ENCODE data around the gene TOR2A. TPM values are rescaled to one million over a fixed set of nuclear protein-coding genes. Genes with fewer than 3 reads are reported as not detected.
A peak's percentile ranks its signal among the peaks of the same experiment; 100 is the strongest.
"Not testable (repeated sequence)": the region's sequence is repeated elsewhere in the genome, so short reads cannot be mapped to it uniquely, and the experiment has no call there.

The TOR2A gene
- total RNA-seq, result 10 to 100 TPM; 27.0 to 29.1 TPM

DNA sequence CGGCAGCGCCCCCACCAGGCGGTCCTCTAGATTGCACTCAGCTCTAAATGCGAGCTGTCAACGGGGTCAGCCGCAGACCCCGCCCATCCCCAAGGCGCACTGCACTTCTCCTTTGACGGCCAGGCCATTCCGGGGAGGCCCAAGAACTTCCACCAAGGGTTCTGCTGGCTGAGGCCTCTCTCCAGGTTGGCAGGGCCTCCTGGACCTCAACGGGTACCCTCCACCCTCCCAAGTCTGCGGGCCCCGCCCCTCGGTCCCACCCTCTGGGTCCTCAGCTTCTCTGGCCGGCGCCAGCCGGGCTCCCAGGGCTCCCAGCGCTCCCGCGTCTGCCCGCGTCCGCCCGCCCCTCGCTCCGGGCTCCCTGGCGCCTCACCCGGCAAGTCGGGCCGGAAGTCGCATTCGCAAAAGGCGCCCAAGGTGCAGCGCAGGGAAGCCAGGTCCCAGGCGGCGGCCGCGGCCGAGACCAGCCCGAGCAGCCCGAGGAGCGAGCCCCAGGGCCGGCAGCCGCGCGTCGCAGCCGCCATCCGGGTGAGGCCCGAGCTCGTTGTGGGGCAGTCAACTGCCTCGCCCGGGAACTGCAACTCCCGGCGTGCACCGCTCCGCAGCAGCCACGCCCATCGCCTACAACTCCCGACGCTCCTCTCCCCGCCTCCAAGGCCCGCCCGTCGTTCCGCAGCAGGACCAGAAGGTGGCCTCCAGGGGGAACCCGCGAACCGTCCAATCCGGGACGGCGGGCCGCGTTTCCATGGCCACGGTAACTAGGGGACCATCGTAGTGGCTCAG, at the start of gene TOR2A:
Gene TOR2A, minus strand, starts transcription at position 548 of the 783 bp plus-strand sequence. Its CDS starts 24 bp downstream, at position 524.
- Mint-ChIP-seq H3K27ac (peak within 1 kb of the TSS; percentile 86), H3K27me3 (ENCODE audit: low read depth) (no peaks in the 10 kb centered on the region), H3K4me1 (ENCODE audit: low read depth) (peaks cover 25% of the 10 kb centered on the region), H3K36me3 (ENCODE audit: low read depth) (peaks cover 18% of the 10 kb centered on the region), H3K9me3 (ENCODE audit: insufficient read depth) (no peaks in the 10 kb centered on the region), H3K4me3 (peak within 1 kb of the TSS; percentile 73)
- DNase-seq (peak; percentile 99), ATAC-seq (peak; percentile 93)
- POLR2A ChIA-PET, result interaction anchor here (0.5 to 2.2 kb wide), 21 partner anchors 10 to 284 kb away, joined by 3 to 12 read pairs (median 4); partner anchors contain the start of genes CDK9, CFAP157, LRSAM1 and PTRH1
- CTCF ChIA-PET, result interaction anchor here (0.6 to 3.4 kb wide), 88 partner anchors 10 to 520 kb away, joined by 3 to 59 read pairs (median 5); partner anchors contain the start of genes CDK9, FPGS, LRSAM1 and NAIF1

DNA sequence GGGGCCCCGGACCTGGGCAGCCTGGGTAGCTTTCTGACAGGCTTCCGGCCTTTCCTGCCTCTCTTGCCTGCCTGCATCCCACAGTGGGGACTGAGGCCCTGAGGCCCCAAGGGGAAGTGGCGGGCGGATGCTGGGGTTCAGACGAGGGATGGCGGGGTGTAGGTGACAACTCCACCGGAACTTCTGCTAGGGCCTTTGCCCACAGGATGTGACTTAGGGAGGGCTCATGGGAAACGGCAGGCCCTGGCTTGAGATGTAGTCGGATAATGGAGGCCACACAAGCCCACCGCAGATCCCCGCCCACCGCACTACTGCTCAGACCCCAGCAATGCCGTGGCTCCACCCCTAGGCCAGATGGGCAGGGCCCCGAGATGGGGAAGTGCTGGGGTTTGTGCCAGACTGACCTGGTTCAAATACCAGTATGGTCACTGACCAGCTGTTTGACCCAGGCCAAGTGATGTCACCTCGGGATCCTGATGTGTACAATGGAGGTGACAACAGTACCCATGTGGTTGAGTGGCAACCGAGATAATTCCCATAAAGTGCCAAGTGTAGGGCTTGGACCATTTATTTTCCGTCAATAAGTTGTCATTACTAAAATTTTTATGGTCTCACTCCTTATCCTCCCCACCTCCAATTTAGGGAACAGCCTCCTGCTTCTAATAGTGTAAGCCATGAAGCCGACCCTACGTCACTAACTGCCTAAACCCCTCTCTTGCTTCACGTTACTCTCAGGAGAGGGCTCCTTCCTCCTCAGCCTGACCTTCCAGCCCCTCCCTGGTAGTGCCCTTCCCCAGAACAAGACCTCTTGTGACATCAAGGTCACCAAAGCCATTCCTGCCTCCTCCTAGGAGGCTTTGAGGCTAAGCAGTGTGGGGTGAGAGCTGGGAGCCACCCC, 48.3 kb upstream of the TOR2A start:
- no peaks in the 10 kb centered on the region for H3K27me3 Mint-ChIP-seq (ENCODE audit: low read depth)
- H3K36me3 Mint-ChIP-seq (ENCODE audit: low read depth), result peaks cover 31% of the 10 kb centered on the region
- no peaks in the 10 kb centered on the region for H3K9me3 Mint-ChIP-seq (ENCODE audit: insufficient read depth)
- ChIA-PET POLR2A (interaction anchor here (0.8 to 2.8 kb wide), 7 partner anchors 13 to 122 kb away, joined by 3 to 27 read pairs (median 5); partner anchors contain the start of gene TOR2A), CTCF (interaction anchor here (0.8 to 6.4 kb wide), 13 partner anchors 7 to 141 kb away, joined by 3 to 102 read pairs (median 7); partner anchors contain the start of genes PTRH1, TOR2A and TTC16)
- H3K4me1 Mint-ChIP-seq (ENCODE audit: low read depth), result peaks cover 76% of the 10 kb centered on the region
- peak overlapping the region; percentile 95 for H3K27ac Mint-ChIP-seq
- ATAC-seq, result peak; percentile 44
- DNase-seq, result peak; percentile 93
- peak overlapping the region; percentile 77 for H3K4me3 Mint-ChIP-seq

DNA sequence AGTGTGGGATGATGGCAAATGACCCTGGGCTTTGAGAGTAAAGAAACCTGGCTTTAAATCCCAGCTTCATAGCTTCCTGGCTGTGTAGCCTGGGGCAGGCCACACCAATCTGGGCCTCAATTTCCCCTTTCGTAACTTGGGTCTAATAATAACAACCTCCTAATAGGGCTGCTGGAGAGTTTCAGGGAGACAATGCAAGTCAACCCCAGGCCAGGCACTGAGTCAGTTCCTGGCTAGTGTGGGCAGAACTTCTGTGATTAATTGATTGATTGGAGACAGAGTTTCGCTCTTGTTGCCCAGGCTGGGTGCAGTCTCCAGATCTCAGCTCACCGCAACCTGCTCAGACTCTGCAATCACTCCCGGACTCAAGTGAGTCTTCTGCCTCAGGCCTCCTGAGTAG, 46.7 kb upstream of the TOR2A start:
- DNase-seq, result no peak
- H3K4me3 Mint-ChIP-seq, result peak overlapping the region; percentile 46
- peak overlapping the region; percentile 84 for H3K27ac Mint-ChIP-seq
- no peaks in the 10 kb centered on the region for H3K9me3 Mint-ChIP-seq (ENCODE audit: insufficient read depth)
- POLR2A ChIA-PET, result interaction anchor here (1.6 kb wide), 1 partner anchor 14 kb away, joined by 5 read pairs; no protein-coding TSS in a partner anchor
- peaks cover 27% of the 10 kb centered on the region for H3K36me3 Mint-ChIP-seq (ENCODE audit: low read depth)
- peaks cover 65% of the 10 kb centered on the region for H3K4me1 Mint-ChIP-seq (ENCODE audit: low read depth)
- CTCF ChIA-PET, result interaction anchor here (1.6 to 6.4 kb wide), 4 partner anchors 14 to 139 kb away, joined by 8 to 102 read pairs (median 34); partner anchors contain the start of gene TOR2A
- H3K27me3 Mint-ChIP-seq (ENCODE audit: low read depth), result no peaks in the 10 kb centered on the region
- ATAC-seq, result no peak

DNA sequence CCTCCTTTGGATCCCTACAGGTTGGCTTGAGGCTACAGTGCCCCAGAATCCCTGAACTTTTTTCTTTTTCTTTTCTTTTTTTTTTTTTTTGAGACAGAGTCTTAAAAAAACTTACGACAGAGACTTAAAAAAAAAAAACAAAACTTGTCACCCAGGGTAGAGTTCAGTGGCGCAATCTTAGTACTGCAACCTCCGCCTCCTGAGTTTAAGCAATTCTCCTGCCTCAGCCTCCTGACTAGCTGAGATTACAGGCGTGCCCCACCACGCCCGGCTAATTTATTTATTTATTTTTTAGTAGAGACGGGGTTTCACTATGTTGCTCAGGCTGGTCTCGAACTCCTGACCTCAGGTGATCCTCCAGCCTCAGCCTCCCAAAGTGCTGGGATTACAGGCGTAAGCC, 45.8 kb upstream of the TOR2A start:
- ChIA-PET CTCF (interaction anchor here (2.5 to 3.5 kb wide), 2 partner anchors 10 to 46 kb away, joined by 14 to 26 read pairs; partner anchors contain the start of gene TOR2A), POLR2A (interaction anchor here (0.6 to 1.5 kb wide), 3 partner anchors 10 to 122 kb away, joined by 3 to 4 read pairs (median 3); no protein-coding TSS in a partner anchor)
- H3K27ac Mint-ChIP-seq, result peak overlapping the region; percentile 49
- H3K4me3 Mint-ChIP-seq; H3K27me3 Mint-ChIP-seq (ENCODE audit: low read depth); H3K9me3 Mint-ChIP-seq (ENCODE audit: insufficient read depth); ATAC-seq; DNase-seq: not testable (repeated sequence)
- H3K4me1 Mint-ChIP-seq (ENCODE audit: low read depth), result peaks cover 66% of the 10 kb centered on the region
- peaks cover 28% of the 10 kb centered on the region for H3K36me3 Mint-ChIP-seq (ENCODE audit: low read depth)

DNA sequence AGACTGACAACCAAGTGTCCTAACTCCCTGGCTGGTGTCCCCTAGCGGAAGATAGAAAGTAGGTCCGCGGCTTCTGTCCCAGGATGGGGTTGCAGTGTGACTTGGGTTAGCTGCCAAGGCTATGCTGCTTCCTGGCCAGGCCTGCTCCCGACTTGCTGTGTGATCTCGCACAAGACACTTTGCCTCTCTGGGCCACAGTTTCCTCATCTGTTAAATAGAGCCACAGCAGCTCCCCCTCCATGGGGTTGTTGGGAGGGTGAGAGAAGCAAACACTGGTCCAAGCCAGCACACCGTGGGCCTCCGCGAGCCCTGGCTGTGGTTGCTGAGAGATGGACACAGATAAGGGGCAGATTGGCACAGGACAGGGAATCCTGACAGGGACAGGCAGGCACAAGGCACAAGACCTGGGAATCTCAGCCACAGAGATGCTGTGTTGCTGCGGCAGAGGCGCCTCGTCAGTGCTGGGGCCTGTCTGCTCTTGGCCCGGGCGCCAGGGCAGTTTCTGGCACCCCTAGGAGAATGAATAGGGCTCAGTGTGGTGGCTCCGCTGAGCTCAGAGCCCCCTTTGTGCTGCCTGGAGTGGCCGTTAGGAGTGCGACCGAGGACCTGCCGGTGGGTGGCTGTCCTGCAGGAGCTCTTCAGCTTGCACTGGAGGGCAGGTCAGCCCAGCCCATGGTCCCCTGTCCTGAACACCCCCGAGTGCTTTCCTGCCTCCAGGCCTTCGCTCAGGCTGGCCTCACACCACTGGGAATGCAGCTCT, 45.2 kb upstream of the TOR2A start:
- Mint-ChIP-seq H3K4me1 (ENCODE audit: low read depth) (peaks cover 67% of the 10 kb centered on the region), H3K9me3 (ENCODE audit: insufficient read depth) (no peaks in the 10 kb centered on the region), H3K36me3 (ENCODE audit: low read depth) (peaks cover 28% of the 10 kb centered on the region), H3K27ac (peak overlapping the region; percentile 98), H3K4me3 (peak overlapping the region; percentile 49), H3K27me3 (ENCODE audit: low read depth) (no peaks in the 10 kb centered on the region)
- ATAC-seq (no peak), DNase-seq (no peak)
- CTCF ChIA-PET, result interaction anchor here (1.3 to 3.5 kb wide), 3 partner anchors 9 to 141 kb away, joined by 3 to 26 read pairs (median 14); partner anchors contain the start of gene TOR2A
- POLR2A ChIA-PET, result interaction anchor here (0.6 to 1.7 kb wide), 4 partner anchors 10 to 123 kb away, joined by 3 to 6 read pairs (median 4); no protein-coding TSS in a partner anchor

GRCh38 chr9:127779136-127779981, 44.3 kb upstream of the TOR2A start:
- Mint-ChIP-seq H3K4me3 (peak overlapping the region; percentile 98), H3K9me3 (ENCODE audit: insufficient read depth) (no peaks in the 10 kb centered on the region), H3K27me3 (ENCODE audit: low read depth) (no peaks in the 10 kb centered on the region), H3K4me1 (ENCODE audit: low read depth) (peaks cover 69% of the 10 kb centered on the region), H3K36me3 (ENCODE audit: low read depth) (peaks cover 36% of the 10 kb centered on the region), H3K27ac (peak overlapping the region; percentile 98)
- peak; percentile 41 for ATAC-seq
- CTCF ChIA-PET, result interaction anchor here (0.9 to 3.5 kb wide), 8 partner anchors 8 to 200 kb away, joined by 3 to 26 read pairs (median 3); partner anchors contain the start of gene TOR2A
- DNase-seq, result peak; percentile 66
- POLR2A ChIA-PET, result interaction anchor here (0.8 to 1.7 kb wide), 7 partner anchors 8 to 137 kb away, joined by 3 to 6 read pairs (median 4); no protein-coding TSS in a partner anchor

GRCh38 chr9:127778280-127779135, 43.4 kb upstream of the TOR2A start, which contains the start of gene SH2D3C:
Gene SH2D3C (minus strand): TSS chr9:127778666. CDS start chr9:127778627, 39 bp downstream.
- ATAC-seq, result peak; percentile 28
- ChIA-PET CTCF (interaction anchor here (0.9 to 3.5 kb wide), 8 partner anchors 7 to 200 kb away, joined by 3 to 26 read pairs (median 3); partner anchors contain the start of gene TOR2A), POLR2A (interaction anchor here (0.8 to 1.7 kb wide), 7 partner anchors 7 to 138 kb away, joined by 3 to 6 read pairs (median 4); no protein-coding TSS in a partner anchor)
- Mint-ChIP-seq H3K4me1 (ENCODE audit: low read depth) (peaks cover 67% of the 10 kb centered on the region), H3K4me3 (peak within 1 kb of the TSS; percentile 98), H3K9me3 (ENCODE audit: insufficient read depth) (no peaks in the 10 kb centered on the region), H3K27me3 (ENCODE audit: low read depth) (no peaks in the 10 kb centered on the region), H3K27ac (peak within 1 kb of the TSS; percentile 98), H3K36me3 (ENCODE audit: low read depth) (peaks cover 42% of the 10 kb centered on the region)
- DNase-seq, result peak; percentile 59

DNA sequence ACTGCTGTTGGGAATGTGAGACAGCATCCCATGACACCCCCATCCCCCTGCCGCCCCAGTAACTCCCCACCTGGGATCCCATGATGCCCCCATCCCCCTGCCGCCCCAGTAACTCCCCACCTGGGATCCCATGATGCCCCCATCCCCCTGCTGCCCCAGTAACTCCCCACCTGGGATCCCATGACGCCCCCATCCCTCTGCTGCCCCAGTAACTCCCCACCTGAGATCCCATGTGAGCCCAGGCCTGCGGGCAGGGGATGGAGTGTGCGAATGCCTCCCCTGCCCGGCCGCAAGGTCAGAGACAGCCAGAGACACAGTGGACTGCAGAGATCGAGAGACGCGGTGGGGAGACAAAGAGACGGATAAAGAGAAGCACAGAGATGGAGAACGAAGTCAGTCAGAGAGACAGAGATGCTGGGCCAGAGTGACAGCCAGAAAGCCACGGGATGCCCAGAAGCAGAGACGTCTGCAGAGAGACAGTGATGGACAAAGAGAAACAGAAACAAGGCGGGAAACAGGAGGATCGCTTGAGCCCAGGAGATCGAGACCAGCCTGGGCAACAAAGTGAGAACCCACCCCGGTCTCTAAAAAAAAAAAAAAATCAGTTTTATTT, 42.4 kb upstream of the TOR2A start:
- H3K4me3 Mint-ChIP-seq, result peak overlapping the region; percentile 98
- ATAC-seq (no peak), DNase-seq (peak; percentile 48)
- H3K4me1 Mint-ChIP-seq (ENCODE audit: low read depth), result peaks cover 65% of the 10 kb centered on the region
- H3K9me3 Mint-ChIP-seq (ENCODE audit: insufficient read depth), result no peaks in the 10 kb centered on the region
- peaks cover 51% of the 10 kb centered on the region for H3K36me3 Mint-ChIP-seq (ENCODE audit: low read depth)
- ChIA-PET POLR2A (no interaction called here), CTCF (interaction anchor here (1.3 to 3.5 kb wide), 3 partner anchors 43 to 180 kb away, joined by 3 to 26 read pairs (median 10); partner anchors contain the start of gene TOR2A)
- H3K27ac Mint-ChIP-seq, result peak overlapping the region; percentile 96
- no peaks in the 10 kb centered on the region for H3K27me3 Mint-ChIP-seq (ENCODE audit: low read depth)

- Mint-ChIP-seq H3K36me3 (ENCODE audit: low read depth) (peaks cover 52% of the 10 kb centered on the region), H3K4me1 (ENCODE audit: low read depth) (peaks cover 67% of the 10 kb centered on the region), H3K4me3 (peak overlapping the region; percentile 98), H3K27ac (peak overlapping the region; percentile 96), H3K9me3 (ENCODE audit: insufficient read depth) (no peaks in the 10 kb centered on the region), H3K27me3 (ENCODE audit: low read depth) (no peaks in the 10 kb centered on the region)
- ChIA-PET CTCF (interaction anchor here (0.6 to 1.6 kb wide), 7 partner anchors 8 to 139 kb away, joined by 3 to 20 read pairs (median 4); partner anchors contain the start of genes CDK9 and TOR2A), POLR2A (interaction anchor here (0.7 to 1.4 kb wide), 4 partner anchors 8 to 37 kb away, joined by 3 to 19 read pairs (median 6); partner anchors contain the start of gene CDK9)
- DNase-seq (peak; percentile 42), ATAC-seq (no peak)
These were observed 41.8 kb upstream of the TOR2A start for GRCh38 chr9:127776924-127777289.
